SK-N-SH (cell line): ENCODE measurements around the gene ARL6IP4. TPM values are rescaled to one million over a fixed set of nuclear protein-coding genes. Genes with fewer than 3 reads are reported as not detected.

Experiments
- CTCF ChIA-PET: fragments of 300-600, 350-600 bp; formaldehyde crosslinking; extraction: SDS; loops from one replicate; lab custom pipeline; 2021; lab: Yijun Ruan, JAX
- POLR2A ChIA-PET: fragments of 350-600 bp; sonication (Branson Sonifier 250); formaldehyde crosslinking; extraction: SDS; loops from one replicate; lab custom pipeline; 2020; ENCODE audit warnings: antibody characterized with exemption, inconsistent platforms; lab: Yijun Ruan, JAX
- DNase-seq: peaks from one replicate; pipeline ENCODE4 v3.0.0; 2012
- H2AFZ ChIP-seq: fragments of 200-600 bp; sonication (generic); 2 replicates; pipeline ENCODE4 v1.8.1; 2016; ENCODE audit warnings: antibody characterized with exemption, mild to moderate bottlenecking, low read depth
- H3F3A ChIP-seq: fragments of 200-600 bp; sonication (generic); replicated peaks from 2 replicates; pipeline ENCODE3; 2016; ENCODE audit warnings: antibody characterized with exemption, mild to moderate bottlenecking; ENCODE audit not compliant: insufficient read depth
- H3K27ac ChIP-seq, 2 experiments: fragments of 200-500 bp in 1 of 2; fragments of 200-600 bp in 1 of 2; sonication (Bioruptor generic) in 1 of 2; sonication (generic), shearing (Covaris generic) in 1 of 2; 2 replicates each; pipeline versions ENCODE4 v1.5.1 to v1.6.1; 2014 to 2016; ENCODE audit warnings: low read depth in 2 of 2, inconsistent platforms in 1 of 2, low read length in 1 of 2, mild to moderate bottlenecking in 1 of 2, mixed read lengths in 1 of 2
- H3K27me3 ChIP-seq: fragments of 200-600 bp; sonication (generic), shearing (Covaris generic); 2 replicates; pipeline ENCODE4 v1.6.1; 2016; ENCODE audit warnings: mixed run types; ENCODE audit not compliant: insufficient read depth
- H3K36me3 ChIP-seq, 2 experiments: fragments of 200-500 bp in 1 of 2; fragments of 200-600 bp in 1 of 2; sonication (Bioruptor generic) in 1 of 2; sonication (generic) in 1 of 2; replicated peaks in 1 of 2; 2 replicates each; pipeline versions ENCODE3 to v1.5.1; 2014 to 2016; ENCODE audit warnings: low read length in 1 of 2, mild to moderate bottlenecking in 1 of 2; ENCODE audit not compliant: insufficient read depth in 2 of 2, control insufficient read depth in 1 of 2
- H3K4me1 ChIP-seq, 2 experiments: fragments of 200-500 bp in 1 of 2; fragments of 200-600 bp in 1 of 2; sonication (Bioruptor generic) in 1 of 2; sonication (generic), shearing (Covaris generic) in 1 of 2; 2 replicates each; pipeline versions ENCODE4 v1.5.1 to v1.6.1; 2014 to 2016; ENCODE audit warnings: low read depth in 1 of 2, low read length in 1 of 2, mixed run types in 1 of 2; ENCODE audit not compliant: insufficient read depth in 2 of 2, control insufficient read depth in 1 of 2
- H3K4me2 ChIP-seq: fragments of 200-600 bp; sonication (generic), shearing (Covaris generic); 2 replicates; pipeline ENCODE4 v1.6.1; 2017; ENCODE audit warnings: mixed run types
- H3K4me3 ChIP-seq, 2 experiments: fragments of 200-500 bp in 1 of 2; fragments of 200-600 bp in 1 of 2; sonication (Bioruptor generic) in 1 of 2; sonication (generic), shearing (Covaris generic) in 1 of 2; 2 replicates each; pipeline versions ENCODE4 v1.5.1 to v1.8.1; 2014 to 2016; ENCODE audit warnings: low read depth in 2 of 2, inconsistent platforms in 1 of 2, low read length in 1 of 2, mild to moderate bottlenecking in 1 of 2, mixed read lengths in 1 of 2, moderate library complexity in 1 of 2
- H3K79me2 ChIP-seq: fragments of 200-600 bp; sonication (generic); 2 replicates; pipeline ENCODE4 v1.8.1; 2017; ENCODE audit warnings: mild to moderate bottlenecking; ENCODE audit not compliant: insufficient read depth
- H3K9ac ChIP-seq: fragments of 200-600 bp; sonication (generic); 2 replicates; pipeline ENCODE4 v1.6.1; 2017; ENCODE audit warnings: mixed run types
- H3K9me2 ChIP-seq: fragments of 200-600 bp; sonication (generic); 2 replicates; pipeline ENCODE4 v1.6.1; 2017; ENCODE audit warnings: mixed run types
- H3K9me3 ChIP-seq: fragments of 200-600 bp; sonication (generic); 2 replicates; pipeline ENCODE4 v1.6.1; 2017; ENCODE audit warnings: mixed run types, mild to moderate bottlenecking, moderate library complexity
- H4K20me1 ChIP-seq: fragments of 200-600 bp; sonication (generic); 2 replicates; pipeline ENCODE4 v1.6.1; 2017; ENCODE audit warnings: mild to moderate bottlenecking, mixed run types; ENCODE audit not compliant: insufficient read depth
- CHD2 ChIP-seq: fragments of 150-350 bp; IDR thresholded peaks from 2 replicates; pipeline ENCODE4 v1.6.1; 2018; ENCODE audit warnings: low read length; ENCODE audit not compliant: partially characterized antibody
- EZH2phosphoT487 ChIP-seq: fragments of 200-600 bp; sonication (generic); IDR thresholded peaks from 2 replicates; pipeline ENCODE4 v1.6.1; 2017; ENCODE audit warnings: low read depth, mixed run types, mild to moderate bottlenecking, antibody characterized with exemption, moderate library complexity, borderline replicate concordance
- FOSL2 ChIP-seq: IDR thresholded peaks from 2 replicates; pipeline ENCODE4 v1.4.0; 2012; ENCODE audit warnings: low read depth, mild to moderate bottlenecking, moderate library complexity, borderline replicate concordance
- MEF2A ChIP-seq: IDR thresholded peaks from 2 replicates; pipeline ENCODE4 v1.4.0; 2012; ENCODE audit warnings: low read depth, borderline replicate concordance
- NRF1 ChIP-seq: IDR thresholded peaks from 2 replicates; pipeline ENCODE4 v1.6.1; 2012; ENCODE audit warnings: low read depth, mild to moderate bottlenecking, low read length
- RFX5 ChIP-seq: IDR thresholded peaks from 2 replicates; pipeline ENCODE4 v1.6.1; 2012; ENCODE audit warnings: mild to moderate bottlenecking, improper control_type of control experiment, low read length
- RXRA ChIP-seq: IDR thresholded peaks from 2 replicates; pipeline ENCODE4 v1.4.0; 2012; ENCODE audit warnings: low read depth, mild to moderate bottlenecking, borderline replicate concordance
- TAF1 ChIP-seq: IDR thresholded peaks from 2 replicates; pipeline ENCODE4 v1.6.1; 2012; ENCODE audit warnings: low read depth, mild to moderate bottlenecking, low read length, moderate library complexity, borderline replicate concordance
- TCF12 ChIP-seq: IDR thresholded peaks from 2 replicates; pipeline ENCODE4 v1.4.0; 2012
- TEAD4 ChIP-seq: IDR thresholded peaks from 2 replicates; pipeline ENCODE4 v1.4.0; 2012; ENCODE audit warnings: mild to moderate bottlenecking, borderline replicate concordance; ENCODE audit not compliant: insufficient read depth
- USF2 ChIP-seq: fragments of 150-350 bp; IDR thresholded peaks from 2 replicates; pipeline ENCODE4 v1.6.1; 2017; ENCODE audit warnings: antibody characterized with exemption, low read length, low read depth, borderline replicate concordance
- WGBS: methylation state at CpG from one replicate; pipeline ENCODE4 v1.1.6; 2017; ENCODE audit warnings: low lambda C conversion rate; 5-methylcytosine and 5-hydroxymethylcytosine counted together
- polyA plus RNA-seq, 3 experiments: library from polyadenylated mRNA; depleted of rRNA; stranded (reverse); fragments of >200 nt; gene quantifications; 2 replicates each; pipeline ENCODE4 v1.2.3, GENCODE V29; 2012
- TF ChIP-seq, protein P1 (sequence below): IDR thresholded peaks from 2 replicates; pipeline ENCODE4 v1.6.1; 2012; ENCODE audit warnings: mild to moderate bottlenecking, low read depth, low read length, moderate library complexity

The ARL6IP4 gene
- polyA plus RNA-seq, 1 of the 3 experiments (the other 2 are of a cell fraction): 370 TPM

GRCh38 chr12:122963941-122964265, 16.6 kb upstream of the ARL6IP4 start:
- H3K27ac ChIP-seq: no peak overlapping the region
- CTCF ChIA-PET: interaction anchor here (1.2 to 2.6 kb wide), 3 partner anchors 11 to 170 kb away, joined by 5 to 11 read pairs (median 8); no protein-coding TSS in a partner anchor
- no peak for TF ChIP-seq RFX5
- no peak for TF ChIP-seq TAF1
- no peak for TF ChIP-seq USF2
- no peak for TF ChIP-seq NRF1
- TF ChIP-seq RXRA: no peak
- no peak for TF ChIP-seq CHD2
- TF ChIP-seq EZH2phosphoT487: no peak
- TF ChIP-seq, protein P1, sequence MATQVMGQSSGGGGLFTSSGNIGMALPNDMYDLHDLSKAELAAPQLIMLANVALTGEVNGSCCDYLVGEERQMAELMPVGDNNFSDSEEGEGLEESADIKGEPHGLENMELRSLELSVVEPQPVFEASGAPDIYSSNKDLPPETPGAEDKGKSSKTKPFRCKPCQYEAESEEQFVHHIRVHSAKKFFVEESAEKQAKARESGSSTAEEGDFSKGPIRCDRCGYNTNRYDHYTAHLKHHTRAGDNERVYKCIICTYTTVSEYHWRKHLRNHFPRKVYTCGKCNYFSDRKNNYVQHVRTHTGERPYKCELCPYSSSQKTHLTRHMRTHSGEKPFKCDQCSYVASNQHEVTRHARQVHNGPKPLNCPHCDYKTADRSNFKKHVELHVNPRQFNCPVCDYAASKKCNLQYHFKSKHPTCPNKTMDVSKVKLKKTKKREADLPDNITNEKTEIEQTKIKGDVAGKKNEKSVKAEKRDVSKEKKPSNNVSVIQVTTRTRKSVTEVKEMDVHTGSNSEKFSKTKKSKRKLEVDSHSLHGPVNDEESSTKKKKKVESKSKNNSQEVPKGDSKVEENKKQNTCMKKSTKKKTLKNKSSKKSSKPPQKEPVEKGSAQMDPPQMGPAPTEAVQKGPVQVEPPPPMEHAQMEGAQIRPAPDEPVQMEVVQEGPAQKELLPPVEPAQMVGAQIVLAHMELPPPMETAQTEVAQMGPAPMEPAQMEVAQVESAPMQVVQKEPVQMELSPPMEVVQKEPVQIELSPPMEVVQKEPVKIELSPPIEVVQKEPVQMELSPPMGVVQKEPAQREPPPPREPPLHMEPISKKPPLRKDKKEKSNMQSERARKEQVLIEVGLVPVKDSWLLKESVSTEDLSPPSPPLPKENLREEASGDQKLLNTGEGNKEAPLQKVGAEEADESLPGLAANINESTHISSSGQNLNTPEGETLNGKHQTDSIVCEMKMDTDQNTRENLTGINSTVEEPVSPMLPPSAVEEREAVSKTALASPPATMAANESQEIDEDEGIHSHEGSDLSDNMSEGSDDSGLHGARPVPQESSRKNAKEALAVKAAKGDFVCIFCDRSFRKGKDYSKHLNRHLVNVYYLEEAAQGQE: no peak
- TF ChIP-seq TEAD4: no peak
- 40% methylated on average over 1 of the region's 8 CpGs for WGBS
- no peaks in the 10 kb centered on the region for H3K36me3 ChIP-seq
- H3K9me3 ChIP-seq: no peaks in the 10 kb centered on the region
- no peak for DNase-seq
- no peaks in the 10 kb centered on the region for H3K79me2 ChIP-seq
- H2AFZ ChIP-seq: no peak overlapping the region
- no peak overlapping the region for H3K4me3 ChIP-seq
- no peak overlapping the region for H3K9ac ChIP-seq
- H3K4me1 ChIP-seq: peaks cover 6 to 26% of the 10 kb centered on the region in 2 experiments; a peak in 2 of 4 replicates
- H3K9me2 ChIP-seq: no peaks in the 10 kb centered on the region
- H3K4me2 ChIP-seq: peak overlapping the region; percentile 93; the same call in 1 of the 2 replicates
- POLR2A ChIA-PET: interaction anchor here (0.8 kb wide), 1 partner anchor 17 kb away, joined by 4 read pairs; the partner anchor contains the start of gene ARL6IP4
- H3F3A ChIP-seq: peaks cover 6% of the 10 kb centered on the region
- H4K20me1 ChIP-seq: no peaks in the 10 kb centered on the region
- H3K27me3 ChIP-seq: no peaks in the 10 kb centered on the region

- H3K9me3 ChIP-seq: no peaks in the 10 kb centered on the region
- H2AFZ ChIP-seq: no peak overlapping the region
- no peak overlapping the region for H3K9ac ChIP-seq
- peaks cover 6 to 26% of the 10 kb centered on the region in 2 experiments; a peak in 2 of 4 replicates for H3K4me1 ChIP-seq
- H3K9me2 ChIP-seq: no peaks in the 10 kb centered on the region
- 89% methylated on average over 17 of the region's 19 CpGs for WGBS
- POLR2A ChIA-PET: interaction anchor here (0.8 kb wide), 1 partner anchor 16 kb away, joined by 4 read pairs; the partner anchor contains the start of gene ARL6IP4
- peaks cover 6% of the 10 kb centered on the region for H3F3A ChIP-seq
- no peak overlapping the region for H3K4me3 ChIP-seq
- H3K36me3 ChIP-seq: no peaks in the 10 kb centered on the region
- DNase-seq: no peak
- CTCF ChIA-PET: interaction anchor here (1.0 to 2.6 kb wide), 7 partner anchors 12 to 186 kb away, joined by 3 to 11 read pairs (median 6); partner anchors contain the start of gene PITPNM2
- H4K20me1 ChIP-seq: no peaks in the 10 kb centered on the region
- no peak overlapping the region for H3K27ac ChIP-seq
- no peaks in the 10 kb centered on the region for H3K27me3 ChIP-seq
- H3K79me2 ChIP-seq: no peaks in the 10 kb centered on the region
- peak overlapping the region; percentile 93 for H3K4me2 ChIP-seq
- TF ChIP-seq MEF2A (no peak), TCF12 (no peak), FOSL2 (no peak)
These were observed 15.8 kb upstream of the ARL6IP4 start for GRCh38 chr12:122964439-122965257.
